Measurements from ENCODE around the gene TANC1. TPM values are rescaled to one million over a fixed set of nuclear protein-coding genes. Genes with fewer than 3 reads are reported as not detected.

Gene TANC1
- polyA plus RNA-seq, 2 of the 4 experiments (the other 2 are of a cell fraction) = 9.2 to 21.2 TPM

DNA sequence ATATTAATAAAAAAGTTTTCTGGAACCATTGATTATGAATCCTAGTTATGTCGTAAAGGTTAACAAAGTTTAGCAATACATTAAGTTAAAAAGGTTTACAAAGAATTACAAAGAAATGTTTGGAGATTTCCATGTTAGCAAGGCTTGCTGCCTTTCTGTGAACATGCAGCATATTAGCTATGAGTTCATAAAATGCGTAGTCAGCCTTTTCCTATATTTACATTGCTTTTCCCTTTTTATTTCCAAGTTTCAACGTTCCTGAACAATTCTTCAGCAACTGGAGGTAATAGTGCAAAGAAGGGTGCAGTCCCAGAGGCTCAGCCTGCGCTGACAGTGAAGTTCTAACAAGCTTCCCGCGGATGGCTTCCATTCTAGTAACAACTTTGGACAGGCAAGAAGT is 266.4 kb downstream of the TANC1 start:
- ChIA-PET CTCF (no interaction called here), POLR2A (no interaction called here)
- no peaks in the 10 kb centered on the region for H3K9me3 ChIP-seq
- no peak overlapping the region for H3K4me2 ChIP-seq
- no peak overlapping the region for H3K27ac ChIP-seq
- DNase-seq (ENCODE audit: low read depth in 1 of 2, low spot score in 1 of 2) = no peak
- TF ChIP-seq MAFK (IDR thresholded peaks at IDR 0.05; ENCODE audit: partially characterized antibody) = peak; percentile 73
- TF ChIP-seq CBX8 (IDR thresholded peaks at IDR 0.05) = no peak
- no peaks in the 10 kb centered on the region for H3K4me1 ChIP-seq
- no peak for ATAC-seq
- no peak for FAIRE-seq
- 87% methylated on average over 6 of the region's 6 CpGs for WGBS (ENCODE audit: missing lambda C conversion rate)
- no peak overlapping the region for H3K4me3 ChIP-seq

DNA sequence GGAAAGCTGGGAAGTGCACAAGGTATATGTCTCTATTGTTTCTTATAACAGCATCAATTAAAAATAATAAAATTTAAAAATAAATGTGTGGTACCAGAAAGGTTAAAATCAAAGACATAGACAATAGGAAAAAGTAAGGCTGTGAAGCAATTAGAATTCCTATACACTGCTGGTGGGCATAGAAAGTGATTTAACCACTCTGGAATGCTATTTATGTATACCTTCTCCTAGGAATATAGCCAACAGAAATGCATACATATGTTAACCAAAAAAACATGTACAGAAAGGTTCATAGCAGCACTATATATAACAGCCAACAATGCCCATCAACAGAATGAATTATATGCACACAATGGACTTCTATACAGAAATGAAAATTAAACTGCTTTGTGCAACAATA is 275.1 kb downstream of the TANC1 start:
- H3K4me1 ChIP-seq = no peaks in the 10 kb centered on the region
- no peak overlapping the region for H3K4me3 ChIP-seq
- no peaks in the 10 kb centered on the region for H3K9me3 ChIP-seq
- POLR2A ChIA-PET = no interaction called here
- CTCF ChIA-PET = no interaction called here
- no peak overlapping the region for H3K27ac ChIP-seq
- ATAC-seq (no peak), DNase-seq (ENCODE audit: low read depth in 1 of 2, low spot score in 1 of 2) (no peak), FAIRE-seq (no peak)
- TF ChIP-seq HOXB13 (CRISPR knock-in tag; IDR thresholded peaks at IDR 0.05; ENCODE audit: low read depth) (no peak), EP300 (IDR thresholded peaks at IDR 0.05) (no peak)
- no peak overlapping the region for H3K4me2 ChIP-seq

DNA sequence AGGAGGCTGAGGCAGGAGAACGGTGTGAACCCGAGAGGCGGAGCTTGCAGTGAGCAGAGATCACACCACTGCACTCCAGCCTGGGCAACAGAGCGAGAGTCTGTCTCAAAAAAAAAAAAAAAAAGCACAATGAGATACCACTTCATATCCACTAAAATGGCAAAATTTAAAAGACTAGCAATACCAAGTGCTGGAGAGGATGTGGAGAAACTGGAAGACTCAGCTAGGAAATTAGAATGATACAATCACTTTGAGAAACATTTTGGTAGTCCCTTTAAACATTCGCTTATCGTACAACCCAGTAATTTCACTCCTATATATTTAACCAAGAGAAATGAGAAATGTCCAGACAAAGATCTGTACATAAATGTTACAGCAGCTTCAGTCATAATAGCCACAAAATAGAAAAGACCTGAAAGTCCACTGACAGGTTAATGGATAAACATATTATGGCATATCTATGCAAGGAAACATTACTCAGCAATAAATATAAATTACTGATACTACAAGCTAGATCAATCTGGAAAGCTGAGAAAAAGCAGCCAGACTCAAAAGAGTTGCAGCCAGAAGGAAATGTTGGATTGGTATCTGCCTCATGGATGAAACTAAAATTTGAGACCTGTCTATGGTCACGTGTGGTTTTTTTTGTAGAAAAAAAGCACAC is 278.0 kb downstream of the TANC1 start:
- DNase-seq (ENCODE audit: low read depth in 1 of 2, low spot score in 1 of 2) = no peak
- 98% methylated on average over 7 of the region's 7 CpGs for WGBS (ENCODE audit: missing lambda C conversion rate)
- H3K27ac ChIP-seq = no peak overlapping the region
- no peak for FAIRE-seq
- CTCF ChIA-PET = no interaction called here
- H3K4me1 ChIP-seq = no peaks in the 10 kb centered on the region
- no peak for ATAC-seq
- TF ChIP-seq FOSL2 (IDR thresholded peaks at IDR 0.05) = no peak
- TF ChIP-seq FOSL2 (CRISPR knock-in tag; IDR thresholded peaks at IDR 0.05) = no peak
- TF ChIP-seq MAFK (IDR thresholded peaks at IDR 0.05; ENCODE audit: partially characterized antibody) = peak; percentile 58
- no peak overlapping the region for H3K4me2 ChIP-seq
- no peaks in the 10 kb centered on the region for H3K9me3 ChIP-seq
- POLR2A ChIA-PET = interaction anchor here (0.6 kb wide), 1 partner anchor 434 kb away, joined by 6 read pairs; no protein-coding TSS in a partner anchor
- H3K4me3 ChIP-seq = no peak overlapping the region

DNA sequence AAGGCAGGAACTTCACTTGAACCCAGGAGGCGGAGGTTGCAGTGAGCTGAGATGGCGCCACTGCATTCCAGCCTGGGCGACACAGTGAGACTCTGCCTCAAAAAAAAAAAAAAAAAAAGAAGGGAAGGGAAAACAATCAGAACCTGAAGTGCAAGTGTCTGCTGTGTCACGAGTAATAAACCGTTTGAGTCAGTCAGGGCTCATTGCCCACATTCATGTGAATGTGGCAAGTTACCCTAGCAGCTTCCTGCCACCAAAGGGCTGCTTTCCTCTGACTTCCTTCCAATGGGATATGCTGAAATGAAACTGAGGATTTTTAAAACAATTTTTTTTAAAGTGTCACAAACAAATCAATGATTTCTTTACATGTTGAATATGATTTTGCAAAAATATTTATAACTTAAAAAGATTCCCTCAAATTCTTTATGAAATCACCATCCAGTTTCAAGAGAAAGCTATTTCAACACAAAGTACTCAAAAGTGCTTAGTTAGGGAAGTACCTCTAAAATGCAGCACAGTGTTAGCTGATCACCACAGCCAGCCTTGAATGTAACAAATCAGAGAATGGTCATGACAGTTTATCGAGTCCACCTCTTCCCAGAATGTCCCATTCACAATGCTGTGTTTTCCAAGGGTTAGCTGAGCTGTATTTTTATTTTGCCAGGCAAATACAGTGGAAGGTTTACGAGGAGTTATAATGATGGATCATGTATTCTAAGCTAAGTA is 281.7 kb downstream of the TANC1 start:
- WGBS (ENCODE audit: missing lambda C conversion rate) = 85% methylated on average over 7 of the region's 7 CpGs
- FAIRE-seq (no peak), ATAC-seq (peak in 1 of 2 experiments; percentile 35; a peak in 1 of 6 replicates), DNase-seq (ENCODE audit: low read depth in 1 of 2, low spot score in 1 of 2) (peak in 1 of 2 experiments; percentile 14)
- Histone ChIP-seq H3K9me3 (no peaks in the 10 kb centered on the region), H3K4me3 (no peak overlapping the region), H3K27ac (no peak overlapping the region), H3K4me2 (no peak overlapping the region), H3K4me1 (no peaks in the 10 kb centered on the region)
- TF ChIP-seq, protein P1, sequence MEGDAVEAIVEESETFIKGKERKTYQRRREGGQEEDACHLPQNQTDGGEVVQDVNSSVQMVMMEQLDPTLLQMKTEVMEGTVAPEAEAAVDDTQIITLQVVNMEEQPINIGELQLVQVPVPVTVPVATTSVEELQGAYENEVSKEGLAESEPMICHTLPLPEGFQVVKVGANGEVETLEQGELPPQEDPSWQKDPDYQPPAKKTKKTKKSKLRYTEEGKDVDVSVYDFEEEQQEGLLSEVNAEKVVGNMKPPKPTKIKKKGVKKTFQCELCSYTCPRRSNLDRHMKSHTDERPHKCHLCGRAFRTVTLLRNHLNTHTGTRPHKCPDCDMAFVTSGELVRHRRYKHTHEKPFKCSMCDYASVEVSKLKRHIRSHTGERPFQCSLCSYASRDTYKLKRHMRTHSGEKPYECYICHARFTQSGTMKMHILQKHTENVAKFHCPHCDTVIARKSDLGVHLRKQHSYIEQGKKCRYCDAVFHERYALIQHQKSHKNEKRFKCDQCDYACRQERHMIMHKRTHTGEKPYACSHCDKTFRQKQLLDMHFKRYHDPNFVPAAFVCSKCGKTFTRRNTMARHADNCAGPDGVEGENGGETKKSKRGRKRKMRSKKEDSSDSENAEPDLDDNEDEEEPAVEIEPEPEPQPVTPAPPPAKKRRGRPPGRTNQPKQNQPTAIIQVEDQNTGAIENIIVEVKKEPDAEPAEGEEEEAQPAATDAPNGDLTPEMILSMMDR (IDR thresholded peaks at IDR 0.05) = no peak
- no peak for TF ChIP-seq SMC3 (IDR thresholded peaks at IDR 0.05)
- TF ChIP-seq HDAC2 (IDR thresholded peaks at IDR 0.05) = no peak
- no peak for TF ChIP-seq CEBPB (IDR thresholded peaks at IDR 0.05)
- TF ChIP-seq, protein P2, sequence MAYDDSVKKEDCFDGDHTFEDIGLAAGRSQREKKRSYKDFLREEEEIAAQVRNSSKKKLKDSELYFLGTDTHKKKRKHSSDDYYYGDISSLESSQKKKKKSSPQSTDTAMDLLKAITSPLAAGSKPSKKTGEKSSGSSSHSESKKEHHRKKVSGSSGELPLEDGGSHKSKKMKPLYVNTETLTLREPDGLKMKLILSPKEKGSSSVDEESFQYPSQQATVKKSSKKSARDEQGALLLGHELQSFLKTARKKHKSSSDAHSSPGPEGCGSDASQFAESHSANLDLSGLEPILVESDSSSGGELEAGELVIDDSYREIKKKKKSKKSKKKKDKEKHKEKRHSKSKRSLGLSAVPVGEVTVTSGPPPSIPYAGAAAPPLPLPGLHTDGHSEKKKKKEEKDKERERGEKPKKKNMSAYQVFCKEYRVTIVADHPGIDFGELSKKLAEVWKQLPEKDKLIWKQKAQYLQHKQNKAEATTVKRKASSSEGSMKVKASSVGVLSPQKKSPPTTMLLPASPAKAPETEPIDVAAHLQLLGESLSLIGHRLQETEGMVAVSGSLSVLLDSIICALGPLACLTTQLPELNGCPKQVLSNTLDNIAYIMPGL (CRISPR knock-in tag; IDR thresholded peaks at IDR 0.05; ENCODE audit: borderline replicate concordance) = no peak
- no peak for TF ChIP-seq NFE2L2 (conservative IDR thresholded peaks at IDR 0.05; ENCODE audit: low read length)
- TF ChIP-seq, protein P3, sequence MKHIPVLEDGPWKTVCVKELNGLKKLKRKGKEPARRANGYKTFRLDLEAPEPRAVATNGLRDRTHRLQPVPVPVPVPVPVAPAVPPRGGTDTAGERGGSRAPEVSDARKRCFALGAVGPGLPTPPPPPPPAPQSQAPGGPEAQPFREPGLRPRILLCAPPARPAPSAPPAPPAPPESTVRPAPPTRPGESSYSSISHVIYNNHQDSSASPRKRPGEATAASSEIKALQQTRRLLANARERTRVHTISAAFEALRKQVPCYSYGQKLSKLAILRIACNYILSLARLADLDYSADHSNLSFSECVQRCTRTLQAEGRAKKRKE (CRISPR knock-in tag; IDR thresholded peaks at IDR 0.05; ENCODE audit: low read depth) = no peak
- TF ChIP-seq FOSB (CRISPR knock-in tag; IDR thresholded peaks at IDR 0.05) = no peak
- no peak for TF ChIP-seq HOXB5 (CRISPR knock-in tag; IDR thresholded peaks at IDR 0.05)
- no peak for TF ChIP-seq TP53 (CRISPR knock-in tag; IDR thresholded peaks at IDR 0.05)
- TF ChIP-seq, protein P4, sequence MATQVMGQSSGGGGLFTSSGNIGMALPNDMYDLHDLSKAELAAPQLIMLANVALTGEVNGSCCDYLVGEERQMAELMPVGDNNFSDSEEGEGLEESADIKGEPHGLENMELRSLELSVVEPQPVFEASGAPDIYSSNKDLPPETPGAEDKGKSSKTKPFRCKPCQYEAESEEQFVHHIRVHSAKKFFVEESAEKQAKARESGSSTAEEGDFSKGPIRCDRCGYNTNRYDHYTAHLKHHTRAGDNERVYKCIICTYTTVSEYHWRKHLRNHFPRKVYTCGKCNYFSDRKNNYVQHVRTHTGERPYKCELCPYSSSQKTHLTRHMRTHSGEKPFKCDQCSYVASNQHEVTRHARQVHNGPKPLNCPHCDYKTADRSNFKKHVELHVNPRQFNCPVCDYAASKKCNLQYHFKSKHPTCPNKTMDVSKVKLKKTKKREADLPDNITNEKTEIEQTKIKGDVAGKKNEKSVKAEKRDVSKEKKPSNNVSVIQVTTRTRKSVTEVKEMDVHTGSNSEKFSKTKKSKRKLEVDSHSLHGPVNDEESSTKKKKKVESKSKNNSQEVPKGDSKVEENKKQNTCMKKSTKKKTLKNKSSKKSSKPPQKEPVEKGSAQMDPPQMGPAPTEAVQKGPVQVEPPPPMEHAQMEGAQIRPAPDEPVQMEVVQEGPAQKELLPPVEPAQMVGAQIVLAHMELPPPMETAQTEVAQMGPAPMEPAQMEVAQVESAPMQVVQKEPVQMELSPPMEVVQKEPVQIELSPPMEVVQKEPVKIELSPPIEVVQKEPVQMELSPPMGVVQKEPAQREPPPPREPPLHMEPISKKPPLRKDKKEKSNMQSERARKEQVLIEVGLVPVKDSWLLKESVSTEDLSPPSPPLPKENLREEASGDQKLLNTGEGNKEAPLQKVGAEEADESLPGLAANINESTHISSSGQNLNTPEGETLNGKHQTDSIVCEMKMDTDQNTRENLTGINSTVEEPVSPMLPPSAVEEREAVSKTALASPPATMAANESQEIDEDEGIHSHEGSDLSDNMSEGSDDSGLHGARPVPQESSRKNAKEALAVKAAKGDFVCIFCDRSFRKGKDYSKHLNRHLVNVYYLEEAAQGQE (IDR thresholded peaks at IDR 0.05) = no peak
- TF ChIP-seq, protein P5, sequence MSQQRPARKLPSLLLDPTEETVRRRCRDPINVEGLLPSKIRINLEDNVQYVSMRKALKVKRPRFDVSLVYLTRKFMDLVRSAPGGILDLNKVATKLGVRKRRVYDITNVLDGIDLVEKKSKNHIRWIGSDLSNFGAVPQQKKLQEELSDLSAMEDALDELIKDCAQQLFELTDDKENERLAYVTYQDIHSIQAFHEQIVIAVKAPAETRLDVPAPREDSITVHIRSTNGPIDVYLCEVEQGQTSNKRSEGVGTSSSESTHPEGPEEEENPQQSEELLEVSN (IDR thresholded peaks at IDR 0.05; ENCODE audit: borderline replicate concordance, low read depth) = no peak
- ChIA-PET POLR2A (interaction anchor here (0.7 kb wide), 1 partner anchor 37 kb away, joined by 3 read pairs; the partner anchor contains the start of gene WDSUB1), CTCF (interaction anchor here (0.6 to 1.5 kb wide), 5 partner anchors 11 to 717 kb away, joined by 3 read pairs; no protein-coding TSS in a partner anchor)

Measured in A549 (cell line).